ENCODE data around the gene MPHOSPH10.

- TF ChIP-seq EZH2 (IDR thresholded peaks at IDR 0.05; ENCODE audit: insufficient read depth, poor library complexity, severe bottlenecking) (no peak), EZH2phosphoT487 (IDR thresholded peaks at IDR 0.05; ENCODE audit: insufficient read depth, low read depth) (no peak)
These were observed 26.1 kb downstream of the MPHOSPH10 start for GRCh38 chr2:71156573-71156972.
